Measurements from ENCODE around the gene BMP8B. TPM values are rescaled to one million over a fixed set of nuclear protein-coding genes. Genes with fewer than 3 reads are reported as not detected.

The BMP8B gene
- total and polyA plus RNA-seq, 4 donors = 0.08 to 0.19 (median 0.18) TPM

DNA sequence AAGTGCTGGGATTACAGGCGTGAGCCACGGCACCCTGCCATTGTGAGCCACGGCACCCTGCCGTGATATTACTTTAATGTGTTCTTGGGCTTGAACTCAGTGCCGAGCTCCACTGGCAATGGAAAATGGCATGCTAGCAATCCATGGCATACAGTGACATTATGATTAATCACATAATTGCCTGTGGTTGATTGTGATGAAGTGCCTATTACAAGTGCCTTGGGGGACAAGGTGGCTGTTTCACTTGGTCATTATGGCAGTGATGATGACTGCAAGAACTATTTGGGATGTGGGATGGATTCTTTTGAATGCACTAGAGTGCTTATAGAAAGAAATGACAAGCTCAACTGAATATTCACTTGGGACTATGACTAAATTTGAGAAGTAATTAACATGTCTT, 75.1 kb downstream of the BMP8B start (continued):
- TF ChIP-seq ZBTB33 (IDR thresholded peaks at IDR 0.05) (no peak), HNF4A (conservative IDR thresholded peaks at IDR 0.05) (no peak)

- Histone ChIP-seq H3K36me3 (ENCODE audit: control insufficient read depth in 4 of 4, insufficient read depth in 3 of 4, low read depth in 1 of 4, low read length in 3 of 4) (no peaks in the 10 kb centered on the region), H3K4me1 (ENCODE audit: control insufficient read depth in 4 of 4, insufficient read depth in 4 of 4, low read length in 3 of 4) (no peaks in the 10 kb centered on the region), H3K4me3 (ENCODE audit: low read depth in 1 of 3, low read length in 3 of 3) (no peak overlapping the region), H3K27ac (ENCODE audit: low read depth in 1 of 2, low read length in 2 of 2) (no peak overlapping the region), H3K27me3 (ENCODE audit: control insufficient read depth in 4 of 4, insufficient read depth in 4 of 4, low read length in 3 of 4) (peaks cover 0 to 5% (median 0%) of the 10 kb centered on the region in 4 donors), H3K9ac (ENCODE audit: low read depth in 1 of 2, low read length in 2 of 2) (no peak overlapping the region), H3K9me3 (ENCODE audit: control insufficient read depth in 4 of 4, low read length in 3 of 4) (no peaks in the 10 kb centered on the region)
- no peak for DNase-seq (ENCODE audit: low spot score)
- WGBS = 82% methylated on average over 6 of the region's 6 CpGs
- TF ChIP-seq ZBTB33 (IDR thresholded peaks at IDR 0.05) (no peak), HNF4G (IDR thresholded peaks at IDR 0.05) (no peak), EGR1 (IDR thresholded peaks at IDR 0.05; ENCODE audit: low read depth in 2 of 2) (no peak), TAF1 (conservative IDR thresholded peaks at IDR 0.05) (no peak), JUND (IDR thresholded peaks at IDR 0.05) (no peak), GABPA (IDR thresholded peaks at IDR 0.05 in 1 of 2, conservative IDR thresholded peaks at IDR 0.05 in 1 of 2) (no peak), RAD21 (IDR thresholded peaks at IDR 0.05) (no peak), FOXA2 (IDR thresholded peaks at IDR 0.05) (no peak), SP1 (IDR thresholded peaks at IDR 0.05) (no peak), HNF4A (conservative IDR thresholded peaks at IDR 0.05) (no peak), MAX (IDR thresholded peaks at IDR 0.05) (no peak), FOXA1 (IDR thresholded peaks at IDR 0.05) (no peak), YY1 (IDR thresholded peaks at IDR 0.05) (no peak), RXRA (IDR thresholded peaks at IDR 0.05) (no peak), NR2F2 (IDR thresholded peaks at IDR 0.05) (no peak)
- TF ChIP-seq, protein P1, sequence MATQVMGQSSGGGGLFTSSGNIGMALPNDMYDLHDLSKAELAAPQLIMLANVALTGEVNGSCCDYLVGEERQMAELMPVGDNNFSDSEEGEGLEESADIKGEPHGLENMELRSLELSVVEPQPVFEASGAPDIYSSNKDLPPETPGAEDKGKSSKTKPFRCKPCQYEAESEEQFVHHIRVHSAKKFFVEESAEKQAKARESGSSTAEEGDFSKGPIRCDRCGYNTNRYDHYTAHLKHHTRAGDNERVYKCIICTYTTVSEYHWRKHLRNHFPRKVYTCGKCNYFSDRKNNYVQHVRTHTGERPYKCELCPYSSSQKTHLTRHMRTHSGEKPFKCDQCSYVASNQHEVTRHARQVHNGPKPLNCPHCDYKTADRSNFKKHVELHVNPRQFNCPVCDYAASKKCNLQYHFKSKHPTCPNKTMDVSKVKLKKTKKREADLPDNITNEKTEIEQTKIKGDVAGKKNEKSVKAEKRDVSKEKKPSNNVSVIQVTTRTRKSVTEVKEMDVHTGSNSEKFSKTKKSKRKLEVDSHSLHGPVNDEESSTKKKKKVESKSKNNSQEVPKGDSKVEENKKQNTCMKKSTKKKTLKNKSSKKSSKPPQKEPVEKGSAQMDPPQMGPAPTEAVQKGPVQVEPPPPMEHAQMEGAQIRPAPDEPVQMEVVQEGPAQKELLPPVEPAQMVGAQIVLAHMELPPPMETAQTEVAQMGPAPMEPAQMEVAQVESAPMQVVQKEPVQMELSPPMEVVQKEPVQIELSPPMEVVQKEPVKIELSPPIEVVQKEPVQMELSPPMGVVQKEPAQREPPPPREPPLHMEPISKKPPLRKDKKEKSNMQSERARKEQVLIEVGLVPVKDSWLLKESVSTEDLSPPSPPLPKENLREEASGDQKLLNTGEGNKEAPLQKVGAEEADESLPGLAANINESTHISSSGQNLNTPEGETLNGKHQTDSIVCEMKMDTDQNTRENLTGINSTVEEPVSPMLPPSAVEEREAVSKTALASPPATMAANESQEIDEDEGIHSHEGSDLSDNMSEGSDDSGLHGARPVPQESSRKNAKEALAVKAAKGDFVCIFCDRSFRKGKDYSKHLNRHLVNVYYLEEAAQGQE (IDR thresholded peaks at IDR 0.05) = no peak
- TF ChIP-seq, protein P2, sequence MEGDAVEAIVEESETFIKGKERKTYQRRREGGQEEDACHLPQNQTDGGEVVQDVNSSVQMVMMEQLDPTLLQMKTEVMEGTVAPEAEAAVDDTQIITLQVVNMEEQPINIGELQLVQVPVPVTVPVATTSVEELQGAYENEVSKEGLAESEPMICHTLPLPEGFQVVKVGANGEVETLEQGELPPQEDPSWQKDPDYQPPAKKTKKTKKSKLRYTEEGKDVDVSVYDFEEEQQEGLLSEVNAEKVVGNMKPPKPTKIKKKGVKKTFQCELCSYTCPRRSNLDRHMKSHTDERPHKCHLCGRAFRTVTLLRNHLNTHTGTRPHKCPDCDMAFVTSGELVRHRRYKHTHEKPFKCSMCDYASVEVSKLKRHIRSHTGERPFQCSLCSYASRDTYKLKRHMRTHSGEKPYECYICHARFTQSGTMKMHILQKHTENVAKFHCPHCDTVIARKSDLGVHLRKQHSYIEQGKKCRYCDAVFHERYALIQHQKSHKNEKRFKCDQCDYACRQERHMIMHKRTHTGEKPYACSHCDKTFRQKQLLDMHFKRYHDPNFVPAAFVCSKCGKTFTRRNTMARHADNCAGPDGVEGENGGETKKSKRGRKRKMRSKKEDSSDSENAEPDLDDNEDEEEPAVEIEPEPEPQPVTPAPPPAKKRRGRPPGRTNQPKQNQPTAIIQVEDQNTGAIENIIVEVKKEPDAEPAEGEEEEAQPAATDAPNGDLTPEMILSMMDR (IDR thresholded peaks at IDR 0.05; ENCODE audit: low read depth, low read length, missing input control) = no peak
- TF ChIP-seq, protein P3, sequence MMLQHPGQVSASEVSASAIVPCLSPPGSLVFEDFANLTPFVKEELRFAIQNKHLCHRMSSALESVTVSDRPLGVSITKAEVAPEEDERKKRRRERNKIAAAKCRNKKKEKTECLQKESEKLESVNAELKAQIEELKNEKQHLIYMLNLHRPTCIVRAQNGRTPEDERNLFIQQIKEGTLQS (IDR thresholded peaks at IDR 0.05) = no peak
Measured at GRCh38 chr1:39711966-39712340, 76.7 kb downstream of the BMP8B start.

All from liver (tissue), 9 donors.